ENCODE measurements around the gene SNIP1. TPM values are rescaled to one million over a fixed set of nuclear protein-coding genes. Genes with fewer than 3 reads are reported as not detected.

SNIP1 gene
- total and polyA plus RNA-seq, 2 of the 8 experiments (the other 6 are each of a cell fraction or from before 2014, with no cell fraction given): 3.7 to 15.7 TPM

- H2BK120ac ChIP-seq (replicated peaks; ENCODE audit: low read depth, low read length): no peak overlapping the region
- peaks cover 0 to 4% of the 10 kb centered on the region in 2 experiments for H4K20me1 ChIP-seq (replicated peaks in 1 of 2; ENCODE audit: control insufficient read depth in 1 of 2, insufficient read depth in 2 of 2, low read length in 2 of 2)
- DNase-seq (ENCODE audit: low read depth in 1 of 2, low spot score in 2 of 2) (no peak), FAIRE-seq (no peak)
- no peak overlapping the region for H3K27ac ChIP-seq (ENCODE audit: low read depth, low read length)
- H3K4ac ChIP-seq (replicated peaks; ENCODE audit: insufficient read length, low read depth, low read length): no peak overlapping the region
- no peaks in the 10 kb centered on the region for H3K79me2 ChIP-seq (ENCODE audit: control insufficient read depth in 1 of 2, insufficient read depth in 2 of 2, low read length in 2 of 2)
- no peaks in the 10 kb centered on the region for H3K79me1 ChIP-seq (ENCODE audit: low read depth, low read length)
- no peak overlapping the region for H3K9ac ChIP-seq (replicated peaks in 1 of 4; ENCODE audit: extremely low read depth in 1 of 4, low read depth in 3 of 4, low read length in 3 of 4)
- H2BK5ac ChIP-seq (ENCODE audit: low read depth, low read length): 0 out of 2 replicates have a peak overlapping the region, but pooled peaks have one; percentile 9
- H3K23me2 ChIP-seq (ENCODE audit: low read depth, low read length): no peaks in the 10 kb centered on the region
- H3K4me2 ChIP-seq (ENCODE audit: insufficient read depth in 1 of 2, low read depth in 2 of 2, low read length in 2 of 2): no peak overlapping the region
- ChIA-PET CTCF (ENCODE audit: partially characterized antibody) (interaction anchor here (0.6 to 21.7 kb wide), 20 partner anchors 10 to 969 kb away, joined by 3 to 382 read pairs (median 6); partner anchors contain the start of genes MEAF6 and ZC3H12A), POLR2A (ENCODE audit: partially characterized antibody) (interaction anchor here (0.6 to 5.6 kb wide), 7 partner anchors 10 to 879 kb away, joined by 3 to 68 read pairs (median 12); partner anchors contain the start of genes MEAF6 and ZC3H12A)
- H3K18ac ChIP-seq (ENCODE audit: extremely low read depth, low read length): peak overlapping the region; percentile 32; the same call in 1 of the 2 replicates
- H2BK15ac ChIP-seq (ENCODE audit: low read length): no peak overlapping the region
- H3K36me3 ChIP-seq (ENCODE audit: control insufficient read depth in 2 of 4, insufficient read depth in 4 of 4, low read length in 3 of 4): peaks cover 2 to 20% (median 10%) of the 10 kb centered on the region in 4 experiments; a peak in 6 of 8 replicates
- H4K5ac ChIP-seq (ENCODE audit: insufficient read length, low read depth, low read length): no peak overlapping the region
- peaks cover 0 to 5% (median 1%) of the 10 kb centered on the region in 4 experiments; a peak in 3 of 7 replicates for H3K4me1 ChIP-seq (replicated peaks in 1 of 4; ENCODE audit: control insufficient read depth in 3 of 4, insufficient read depth in 4 of 4, low read length in 3 of 4)
- H3K23ac ChIP-seq (ENCODE audit: insufficient read length): no peak overlapping the region
- H3K56ac ChIP-seq (replicated peaks; ENCODE audit: insufficient read length, low read depth, low read length): no peak overlapping the region
- WGBS, 2 experiments (ENCODE audit: extremely low coverage in 1 of 2, insufficient coverage in 1 of 2, insufficient read length in 1 of 2, insufficient replicate concordance in 2 of 2, low coverage in 1 of 2, low lambda C conversion rate in 2 of 2, missing lambda C conversion rate in 1 of 2): 74% methylated on average over 6 of the region's 6 CpGs; no CpG with 5 or more reads in 1 of the 2 experiments
- no peak overlapping the region for H3K14ac ChIP-seq (ENCODE audit: insufficient read length)
- H3K4me3 ChIP-seq (ENCODE audit: extremely low read depth in 1 of 4, insufficient read depth in 2 of 4, low read depth in 3 of 4, low read length in 4 of 4): no peak overlapping the region
- H2AK5ac ChIP-seq (ENCODE audit: low read depth, low read length): no peak overlapping the region
- H3K27me3 ChIP-seq (replicated peaks in 1 of 4; ENCODE audit: control insufficient read depth in 3 of 4, extremely low read depth in 1 of 4, insufficient read depth in 3 of 4, low read length in 3 of 4): no peaks in the 10 kb centered on the region
- no peak overlapping the region for H4K91ac ChIP-seq (replicated peaks; ENCODE audit: insufficient read length, low read length)
- no peaks in the 10 kb centered on the region for H3K9me3 ChIP-seq (ENCODE audit: insufficient read depth in 2 of 2, low read depth in 1 of 2, low read length in 1 of 2)
- H2BK20ac ChIP-seq (ENCODE audit: low read length): no peak overlapping the region
- no peak overlapping the region for H4K8ac ChIP-seq (ENCODE audit: extremely low read depth, insufficient read depth, low read length)
- no peak overlapping the region for H2BK12ac ChIP-seq (ENCODE audit: low read depth, low read length)
- no peak overlapping the region for H2AFZ ChIP-seq (ENCODE audit: low read length)
- TF ChIP-seq RFX5 (IDR thresholded peaks at IDR 0.05; ENCODE audit: borderline replicate concordance, low read depth, low read length): no peak
- no peak for TF ChIP-seq KDM1A (IDR thresholded peaks at IDR 0.05; ENCODE audit: borderline replicate concordance, low read length)
Observed at GRCh38 chr1:37485902-37486679, 68.0 kb downstream of the SNIP1 start.
